ENCODE data around the gene LZTS3.
"Not testable (repeated sequence)": the region's sequence is repeated elsewhere in the genome, so short reads cannot be mapped to it uniquely, and the experiment has no call there.

Gene LZTS3

GRCh38 chr20:3166913-3167342, 6.4 kb downstream of the LZTS3 start:
- DNase-seq = no peak

GRCh38 chr20:3166338-3166912, 6.9 kb downstream of the LZTS3 start:
- DNase-seq = no peak

- DNase-seq = no peak
Observed at GRCh38 chr20:3165473-3166337, 7.6 kb downstream of the LZTS3 start.

GRCh38 chr20:3164763-3165410, 8.5 kb downstream of the LZTS3 start:
- DNase-seq = no peak

- no peak for DNase-seq
Observed at GRCh38 chr20:3164043-3164762, 9.1 kb downstream of the LZTS3 start.

GRCh38 chr20:3163099-3164042, 10.0 kb downstream of the LZTS3 start:
- no peak for DNase-seq

GRCh38 chr20:3162080-3162611, 11.2 kb downstream of the LZTS3 start:
- DNase-seq = no peak

GRCh38 chr20:3161316-3162079, 11.9 kb downstream of the LZTS3 start:
- no peak for DNase-seq

- no peak for DNase-seq
Observed at GRCh38 chr20:3160418-3160817, 12.9 kb downstream of the LZTS3 start.

GRCh38 chr20:3158968-3159431, 14.3 kb downstream of the LZTS3 start:
- DNase-seq = no peak

GRCh38 chr20:3157817-3158216, 15.5 kb downstream of the LZTS3 start:
- no peak for DNase-seq

- DNase-seq = no peak
Observed at GRCh38 chr20:3156811-3157619, 16.3 kb downstream of the LZTS3 start.

- not testable (repeated sequence) for DNase-seq
Observed at GRCh38 chr20:3152057-3152644, 21.2 kb downstream of the LZTS3 start.

GRCh38 chr20:3150908-3151307, 22.4 kb downstream of the LZTS3 start:
- no peak for DNase-seq

- DNase-seq = no peak
Observed at GRCh38 chr20:3146732-3147341, 26.5 kb downstream of the LZTS3 start.

- DNase-seq = no peak
Observed at GRCh38 chr20:3141757-3142156, 31.6 kb downstream of the LZTS3 start.

GRCh38 chr20:3137492-3137891, 35.9 kb downstream of the LZTS3 start:
- DNase-seq = no peak

GRCh38 chr20:3135507-3136070, 37.8 kb downstream of the LZTS3 start:
- DNase-seq = no peak

- no peak for DNase-seq
Observed at GRCh38 chr20:3134151-3134550, 39.2 kb downstream of the LZTS3 start.

Data from activated effector memory CD4-positive, alpha-beta T cell treated with Interleukin-2 at 50 U/mL for 16 hours (primary cell).